ENCODE measurements around the gene PLB1.

DNA sequence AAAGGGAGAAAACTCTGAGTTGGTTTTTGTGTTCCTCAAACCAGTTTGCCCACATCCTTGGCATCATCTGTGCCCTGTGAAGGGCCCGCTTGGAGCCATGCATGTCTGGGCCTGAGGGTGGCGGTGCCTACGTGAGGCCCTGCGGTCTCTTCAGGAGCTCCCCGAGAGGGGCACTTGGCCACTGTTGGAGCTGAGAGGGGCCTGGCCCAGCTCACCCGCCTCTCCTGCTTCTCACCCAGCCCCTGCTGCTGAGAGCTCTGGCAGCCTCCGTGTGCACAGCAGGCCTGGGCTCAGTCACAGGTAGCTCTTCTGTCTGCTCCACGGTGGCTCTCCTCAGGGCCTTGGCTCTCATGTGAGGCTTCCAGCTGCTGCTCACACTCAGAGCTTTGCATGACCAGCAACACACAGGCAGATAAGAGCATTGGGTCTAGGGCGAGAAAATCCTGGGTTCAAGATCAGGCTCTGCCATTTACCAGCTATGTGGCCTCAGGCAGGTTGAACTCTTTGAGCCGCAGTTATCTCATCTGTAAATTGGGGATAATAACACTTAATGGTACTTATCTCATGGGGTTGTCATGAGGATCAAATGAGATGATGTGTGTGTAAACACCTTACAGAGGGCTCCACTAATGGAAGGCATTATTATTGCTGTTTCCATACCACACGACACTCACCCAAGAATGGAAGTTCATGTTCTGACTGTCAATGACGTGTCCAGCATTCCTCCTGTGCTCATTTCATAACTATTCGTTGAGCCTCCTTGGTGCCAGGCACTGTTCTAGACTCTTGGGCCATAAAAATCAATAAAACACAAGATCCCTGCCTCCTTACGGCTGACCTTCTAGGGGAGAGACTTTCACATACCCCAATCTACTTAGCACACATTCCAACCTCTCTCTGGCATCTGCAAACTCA lies 41.6 kb upstream of the PLB1 start:
- TF ChIP-seq, protein P1, sequence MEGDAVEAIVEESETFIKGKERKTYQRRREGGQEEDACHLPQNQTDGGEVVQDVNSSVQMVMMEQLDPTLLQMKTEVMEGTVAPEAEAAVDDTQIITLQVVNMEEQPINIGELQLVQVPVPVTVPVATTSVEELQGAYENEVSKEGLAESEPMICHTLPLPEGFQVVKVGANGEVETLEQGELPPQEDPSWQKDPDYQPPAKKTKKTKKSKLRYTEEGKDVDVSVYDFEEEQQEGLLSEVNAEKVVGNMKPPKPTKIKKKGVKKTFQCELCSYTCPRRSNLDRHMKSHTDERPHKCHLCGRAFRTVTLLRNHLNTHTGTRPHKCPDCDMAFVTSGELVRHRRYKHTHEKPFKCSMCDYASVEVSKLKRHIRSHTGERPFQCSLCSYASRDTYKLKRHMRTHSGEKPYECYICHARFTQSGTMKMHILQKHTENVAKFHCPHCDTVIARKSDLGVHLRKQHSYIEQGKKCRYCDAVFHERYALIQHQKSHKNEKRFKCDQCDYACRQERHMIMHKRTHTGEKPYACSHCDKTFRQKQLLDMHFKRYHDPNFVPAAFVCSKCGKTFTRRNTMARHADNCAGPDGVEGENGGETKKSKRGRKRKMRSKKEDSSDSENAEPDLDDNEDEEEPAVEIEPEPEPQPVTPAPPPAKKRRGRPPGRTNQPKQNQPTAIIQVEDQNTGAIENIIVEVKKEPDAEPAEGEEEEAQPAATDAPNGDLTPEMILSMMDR (conservative IDR thresholded peaks at IDR 0.05; ENCODE audit: low read depth, low read length) = no peak
- no peak for TF ChIP-seq EZH2phosphoT487 (IDR thresholded peaks at IDR 0.05; ENCODE audit: borderline replicate concordance, low read length)
